Raji (cell line): ENCODE data around the gene HDAC9.

Source experiments
- POLR2A ChIP-seq: IDR thresholded peaks from 2 replicates; pipeline ENCODE4 v1.6.1; 2011; ENCODE audit warnings: low read depth, low read length, control low read depth; ENCODE audit not compliant: insufficient read depth

Gene HDAC9

DNA sequence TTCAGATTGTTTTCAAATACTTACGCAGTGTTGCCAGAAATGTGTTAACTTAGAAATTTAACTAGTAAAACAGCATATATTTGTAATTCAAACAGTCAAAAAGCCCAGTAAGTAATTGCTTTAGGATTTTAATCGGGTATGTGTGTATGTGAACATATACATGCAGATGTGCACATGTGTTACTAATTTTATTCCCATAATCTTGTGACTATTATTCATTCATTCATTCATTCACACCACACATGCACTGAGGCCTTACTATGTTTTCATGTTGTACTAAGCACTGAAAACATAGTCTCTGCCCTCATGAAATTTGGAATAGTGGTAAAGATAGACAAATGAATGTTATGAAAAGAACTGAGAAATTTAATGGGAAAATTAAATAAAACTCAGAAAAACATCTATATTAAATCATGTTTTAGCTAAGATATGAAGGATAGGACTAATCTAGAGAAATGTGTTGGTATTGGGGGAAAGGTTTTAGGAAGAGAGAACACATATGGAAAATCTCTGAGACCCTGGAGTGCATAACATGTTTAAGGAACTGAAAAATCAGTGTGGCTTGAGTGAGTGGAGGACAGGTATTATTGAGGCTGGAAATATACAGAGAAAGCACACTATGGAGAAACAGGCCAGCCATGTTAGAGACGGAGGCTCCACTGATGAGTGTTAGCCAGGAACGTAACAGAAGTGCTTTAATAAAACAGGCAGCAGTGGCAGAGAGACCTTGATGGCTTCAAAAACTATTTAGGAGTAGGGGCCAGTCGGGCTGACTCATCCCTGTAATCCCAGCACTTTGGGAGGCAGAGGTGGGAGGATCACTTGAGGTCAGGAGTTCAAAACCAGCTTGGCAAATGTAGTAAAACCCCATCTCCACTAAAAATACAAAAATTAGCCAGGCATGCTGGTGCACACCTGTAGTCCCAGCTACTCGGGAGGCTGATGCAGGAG, 80.3 kb downstream of the HDAC9 start:
- no peak for TF ChIP-seq POLR2A

DNA sequence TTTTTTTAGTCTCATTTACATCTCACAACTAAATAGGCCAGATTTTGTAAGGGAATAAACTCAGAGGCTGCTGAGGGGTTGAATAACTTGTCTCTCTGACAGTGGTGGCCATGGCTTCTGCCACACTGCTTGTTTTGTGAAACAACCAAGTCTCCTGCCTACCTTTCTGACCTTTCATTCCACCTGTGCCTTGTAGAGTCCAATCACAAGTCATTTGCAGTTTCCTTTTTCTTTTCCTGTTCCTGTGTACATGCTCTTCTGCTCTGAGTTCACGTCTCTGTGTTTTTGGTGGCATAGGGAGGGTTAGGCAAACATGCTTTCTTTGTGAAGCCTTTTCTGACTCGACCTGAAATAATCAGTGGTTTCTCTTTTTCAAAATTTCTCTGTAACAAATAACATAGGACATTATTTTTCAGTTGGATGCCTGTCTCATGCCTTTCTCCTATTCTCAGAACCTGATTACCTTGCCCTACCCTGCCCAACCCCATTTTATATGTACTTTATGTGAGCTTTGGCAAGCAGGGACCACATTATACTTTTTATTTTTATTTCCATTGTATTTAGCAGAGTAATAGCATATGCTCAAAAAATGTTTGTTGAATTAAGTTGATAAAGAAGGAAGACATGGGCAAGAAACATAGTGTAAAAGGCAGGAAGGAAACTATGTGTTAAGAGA, 81.7 kb downstream of the HDAC9 start:
- no peak for TF ChIP-seq POLR2A

DNA sequence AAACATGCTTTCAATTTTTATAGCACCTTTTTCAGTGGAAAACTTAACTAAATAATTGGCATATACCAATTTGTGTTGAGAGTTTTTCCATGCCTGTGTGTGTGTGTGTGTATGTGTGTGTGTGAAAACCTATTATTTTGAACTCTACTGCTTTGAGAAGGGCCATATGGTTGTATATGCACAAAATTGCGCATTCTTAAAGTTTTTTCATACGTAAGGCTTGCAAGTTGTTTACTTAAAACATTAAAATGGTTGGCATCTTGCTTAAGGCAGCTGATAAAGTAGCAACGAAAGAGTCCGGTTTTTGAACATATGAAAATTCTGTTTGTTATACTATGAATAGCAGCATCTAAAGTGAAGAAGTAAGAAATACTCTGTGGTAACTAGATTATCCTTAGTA, 84.1 kb downstream of the HDAC9 start:
- no peak for TF ChIP-seq POLR2A

DNA sequence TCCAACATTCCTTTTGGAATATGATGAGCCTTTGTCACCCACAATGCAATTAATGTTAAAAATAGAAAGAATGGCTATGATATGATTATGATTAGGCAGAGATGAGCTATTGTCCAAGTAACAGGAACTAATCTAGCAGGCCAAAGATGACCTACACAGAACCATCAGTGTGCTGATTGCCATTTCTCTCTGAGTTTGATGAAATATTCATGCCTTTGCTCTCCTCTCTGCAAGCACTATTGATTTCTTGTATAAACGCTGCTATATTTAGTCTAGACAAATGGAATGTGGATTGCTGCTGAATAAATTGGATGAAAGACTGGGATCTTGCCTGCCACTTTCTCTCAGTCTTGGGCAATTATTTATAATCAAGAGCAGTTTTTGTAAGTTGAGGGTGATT, 85.4 kb downstream of the HDAC9 start:
- no peak for TF ChIP-seq POLR2A

DNA sequence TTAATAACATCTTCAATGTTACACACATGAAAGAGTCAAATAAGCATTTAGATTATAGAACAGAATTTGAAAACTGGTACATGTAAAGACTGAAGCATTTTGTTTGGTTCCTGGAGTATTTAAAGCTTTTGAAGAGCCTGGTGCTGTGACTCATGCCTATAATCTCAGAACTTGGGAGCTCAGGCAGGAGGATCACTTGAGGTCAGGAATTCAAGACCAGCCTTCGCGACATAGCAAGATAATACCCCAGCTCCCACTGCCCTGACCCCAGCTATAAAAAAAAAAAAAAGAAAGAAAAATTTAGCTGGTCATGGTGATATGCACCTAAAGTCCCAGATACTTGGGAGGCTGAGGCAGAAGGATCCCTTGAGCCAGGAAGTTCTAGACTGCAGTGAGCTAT, 87.8 kb downstream of the HDAC9 start:
- TF ChIP-seq POLR2A, result no peak

DNA sequence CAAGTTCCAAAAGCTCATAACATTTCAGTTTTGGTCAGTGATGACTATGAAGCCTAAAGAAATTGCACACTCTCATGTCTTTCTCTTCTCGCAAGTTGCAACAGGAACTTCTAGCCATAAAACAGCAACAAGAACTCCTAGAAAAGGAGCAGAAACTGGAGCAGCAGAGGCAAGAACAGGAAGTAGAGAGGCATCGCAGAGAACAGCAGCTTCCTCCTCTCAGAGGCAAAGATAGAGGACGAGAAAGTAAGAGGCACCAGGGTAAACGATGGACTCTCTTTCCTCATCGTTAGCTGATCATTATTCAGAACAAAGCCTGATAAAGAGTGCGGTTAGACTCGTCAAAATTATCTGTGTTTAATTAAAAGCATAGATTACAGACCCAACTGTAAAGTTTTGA, 94.7 kb downstream of the HDAC9 start:
- TF ChIP-seq POLR2A, result no peak

DNA sequence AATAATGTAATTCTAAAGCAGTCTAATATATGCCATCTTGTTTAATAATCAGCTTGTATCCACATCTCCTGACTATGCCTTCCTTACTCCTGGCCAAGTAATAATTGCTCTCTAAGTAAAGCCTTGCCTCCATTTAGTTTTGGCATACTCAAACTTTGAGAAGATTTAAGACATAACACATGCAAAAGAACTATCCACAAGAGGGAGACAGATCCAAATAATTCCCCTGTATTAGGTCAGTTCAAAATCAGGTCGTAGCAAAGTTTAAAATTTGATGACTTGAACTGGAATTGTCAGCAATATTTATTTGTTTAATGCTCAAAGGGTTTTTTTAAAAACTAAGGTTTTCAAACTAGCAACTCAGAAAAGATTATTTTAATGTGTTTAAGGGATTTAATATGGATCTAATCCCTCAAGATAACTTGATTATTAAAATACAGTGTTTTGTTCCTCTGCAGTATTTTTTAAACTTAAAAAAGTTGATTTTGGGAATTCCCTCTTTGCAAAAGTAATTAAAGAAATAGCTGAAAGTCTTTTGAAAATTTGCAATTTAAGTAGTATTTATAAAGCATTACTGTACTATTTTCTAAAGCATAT, 95.3 kb downstream of the HDAC9 start:
- TF ChIP-seq POLR2A, result no peak

DNA sequence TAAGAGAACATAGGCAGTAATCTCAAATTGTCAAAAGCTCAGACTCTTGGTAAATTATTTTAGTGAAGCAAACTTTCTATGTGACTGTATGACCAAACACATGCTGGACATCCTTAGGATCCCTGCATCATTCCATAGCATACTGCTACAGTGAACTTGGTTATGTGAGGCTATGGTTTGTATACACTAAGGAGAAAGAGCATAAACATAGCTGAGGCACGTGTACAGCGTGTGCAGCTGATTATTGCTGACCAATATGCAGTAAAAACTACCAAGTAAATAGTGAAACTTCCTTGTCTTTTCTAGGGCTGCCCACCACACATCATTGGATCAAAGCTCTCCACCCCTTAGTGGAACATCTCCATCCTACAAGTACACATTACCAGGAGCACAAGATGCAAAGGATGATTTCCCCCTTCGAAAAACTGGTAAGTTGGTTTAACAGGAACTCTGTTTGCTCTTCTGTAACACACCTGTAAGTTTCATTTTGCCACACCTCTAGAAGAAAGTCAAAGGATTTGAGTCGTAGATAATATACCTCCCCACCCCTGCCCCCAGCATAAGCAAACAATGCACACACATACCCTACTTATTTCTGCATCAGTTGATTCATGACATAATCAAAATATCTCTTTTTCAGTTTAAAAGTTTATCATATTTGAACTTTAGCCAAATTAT, 98.2 kb downstream of the HDAC9 start:
- no peak for TF ChIP-seq POLR2A

DNA sequence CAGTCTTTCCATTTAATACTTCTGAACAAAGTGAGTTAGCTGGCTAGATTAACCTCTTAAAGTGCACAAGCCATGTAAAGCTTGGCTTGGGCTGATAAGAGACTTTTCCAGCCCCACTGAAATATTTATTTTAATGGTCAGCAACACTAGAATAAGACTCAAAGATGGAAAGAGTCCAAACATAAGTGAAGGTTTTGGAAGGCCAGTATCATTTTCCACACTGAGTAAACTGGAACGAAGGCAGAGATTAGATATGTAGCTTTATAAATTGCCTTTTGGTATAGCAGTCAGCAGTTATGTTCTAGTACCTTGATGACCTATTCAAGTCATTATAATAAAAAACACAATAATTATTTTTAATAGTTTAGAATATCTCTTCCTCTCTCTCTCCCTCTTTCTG, 102.2 kb downstream of the HDAC9 start:
- no peak for TF ChIP-seq POLR2A

DNA sequence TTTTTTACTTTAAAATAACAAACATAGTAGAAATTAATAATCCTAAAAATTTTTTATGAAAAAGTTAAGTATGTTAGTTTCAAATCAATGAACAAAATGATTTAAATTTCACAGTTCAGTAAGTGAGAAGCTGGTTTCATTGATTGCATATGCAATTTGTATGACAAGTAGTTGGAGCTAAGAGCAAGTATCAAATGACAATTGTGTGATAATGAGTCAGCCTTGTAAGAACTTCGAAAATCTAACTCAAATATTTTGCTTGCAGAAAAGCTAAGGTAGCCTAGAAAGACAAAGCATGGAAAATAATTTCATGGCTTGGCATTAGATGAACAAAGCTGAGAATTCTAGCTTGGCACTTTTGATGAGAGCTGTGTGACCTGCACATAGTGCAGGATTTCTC, 111.5 kb downstream of the HDAC9 start:
- no peak for TF ChIP-seq POLR2A

DNA sequence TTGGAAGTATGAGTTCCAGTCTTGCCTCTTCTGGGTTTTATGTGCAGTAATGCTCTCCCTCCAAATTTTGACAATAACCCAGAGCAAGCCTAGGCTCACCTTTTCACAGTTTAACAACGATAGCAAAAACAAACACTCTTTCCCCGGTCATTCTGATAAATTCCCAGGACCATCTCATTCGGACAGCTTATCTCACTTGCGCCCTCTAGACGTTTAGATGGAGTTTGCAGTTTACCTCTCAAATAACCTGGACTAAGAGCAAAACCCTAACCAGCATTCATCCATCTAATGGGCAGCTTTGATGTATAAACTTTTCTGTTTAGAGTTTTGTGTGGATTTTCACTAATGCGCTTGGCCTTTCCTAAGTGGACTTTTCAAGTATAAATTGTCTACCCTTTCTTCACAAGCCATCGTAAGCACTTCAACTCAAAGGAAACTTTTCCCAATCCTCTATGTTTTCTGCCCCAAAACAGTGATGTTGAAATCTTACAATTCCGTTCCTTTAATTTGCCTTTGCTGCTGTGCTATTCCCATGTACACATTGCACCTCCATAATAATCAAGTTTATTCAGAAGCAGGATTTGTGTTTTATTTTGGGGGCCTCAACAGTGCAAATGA, 114.9 kb downstream of the HDAC9 start:
- no peak for TF ChIP-seq POLR2A

DNA sequence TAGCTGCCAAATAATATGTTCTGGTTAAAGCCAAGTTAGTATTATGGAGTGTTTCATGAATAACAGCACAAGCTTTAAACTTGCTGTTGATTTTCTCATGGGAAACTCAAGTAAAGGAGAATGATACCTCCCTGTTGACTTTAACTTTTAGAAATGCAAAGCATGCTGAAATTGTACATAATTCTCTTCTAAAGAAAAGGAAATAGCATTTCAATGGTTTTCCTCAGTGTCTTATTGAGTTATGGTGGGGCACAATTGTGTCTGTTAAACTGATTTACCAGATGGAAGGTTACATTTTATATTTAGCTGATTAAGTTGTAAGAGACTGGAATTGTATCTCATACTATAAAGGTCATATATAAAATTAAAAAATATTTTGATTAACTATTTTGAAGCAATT, 119.3 kb downstream of the HDAC9 start:
- no peak for TF ChIP-seq POLR2A

DNA sequence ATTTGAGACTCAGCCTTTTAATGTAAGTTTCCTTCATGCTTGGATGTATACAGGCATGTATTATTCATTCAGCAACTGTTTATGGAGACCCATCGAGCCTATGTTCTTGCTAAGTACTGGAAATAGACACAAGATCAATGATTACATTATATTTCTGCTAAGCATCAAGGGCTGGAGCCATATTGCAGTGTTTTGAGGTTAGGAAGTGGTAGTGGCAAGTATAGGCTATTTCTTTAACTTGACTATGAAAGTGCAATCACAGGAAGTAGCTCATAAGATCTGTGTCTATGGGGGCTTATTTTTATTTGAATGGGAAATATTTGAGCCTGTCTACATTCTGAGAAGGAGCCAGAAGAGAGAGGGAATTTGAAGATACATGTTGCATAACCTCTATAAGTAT, 123.8 kb downstream of the HDAC9 start:
- TF ChIP-seq POLR2A, result no peak

DNA sequence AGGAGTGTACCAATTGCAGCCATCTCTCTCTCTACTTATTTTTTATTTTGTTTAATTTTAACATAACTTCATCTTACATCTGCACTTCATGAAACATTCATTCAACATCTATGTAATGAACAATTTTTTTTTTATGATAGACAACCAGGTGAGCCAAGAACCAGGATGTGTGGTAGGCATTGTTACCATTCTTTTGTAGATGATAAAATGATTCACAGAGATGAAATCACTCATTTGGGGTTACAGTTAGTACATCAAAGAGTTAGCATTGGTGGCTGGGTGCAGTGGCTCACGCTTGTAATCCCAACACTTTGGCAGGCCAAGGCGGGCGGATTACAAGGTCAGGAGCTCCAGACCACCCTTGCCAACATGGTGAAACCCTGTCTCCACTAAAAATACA, 127.8 kb downstream of the HDAC9 start:
- no peak for TF ChIP-seq POLR2A

DNA sequence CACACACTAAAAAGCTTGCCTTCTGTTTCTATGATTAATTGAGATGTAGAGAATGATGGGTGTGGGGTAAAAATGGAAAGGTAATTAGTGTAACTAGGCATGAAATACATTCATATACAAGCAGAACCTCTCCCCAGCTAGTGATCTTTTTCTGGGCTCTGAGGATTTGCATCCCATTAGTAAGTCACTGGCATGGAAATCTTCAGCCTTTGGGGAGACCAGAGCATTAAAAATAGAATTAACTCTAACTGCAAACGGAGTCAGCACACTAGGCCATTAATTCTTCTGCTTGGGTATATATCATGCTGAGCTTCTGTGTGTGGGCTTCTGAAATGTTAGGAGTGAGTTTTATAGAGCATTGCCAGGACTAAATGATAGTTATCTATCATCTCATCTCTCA, 128.9 kb downstream of the HDAC9 start:
- TF ChIP-seq POLR2A, result no peak
